H54 (cell line): ENCODE results near the gene POLDIP3.

Source experiments
- DNase-seq: peaks from one replicate; pipeline ENCODE4 v3.0.0; 2011; ENCODE audit warnings: low spot score, mixed read lengths; ENCODE audit not compliant: insufficient read length
- FAIRE-seq: peaks from 3 replicates; lab custom pipeline; 2011; peaks lifted over from hg19 to GRCh38; lab: Jason Lieb, UNC
- POLR2A ChIP-seq: IDR thresholded peaks from 2 replicates; pipeline ENCODE4 v1.6.1; 2011; ENCODE audit warnings: low read depth, mild to moderate bottlenecking, low read length

The POLDIP3 gene

GRCh38 chr22:42645938-42646568 lies 31.4 kb upstream of the POLDIP3 start:
- no peak for FAIRE-seq
- no peak for DNase-seq
- TF ChIP-seq POLR2A, result no peak

GRCh38 chr22:42645341-42645937 lies 30.8 kb upstream of the POLDIP3 start:
- FAIRE-seq (no peak), DNase-seq (no peak)
- TF ChIP-seq POLR2A, result no peak

GRCh38 chr22:42644422-42645340 lies 30.0 kb upstream of the POLDIP3 start:
- no peak for DNase-seq
- FAIRE-seq, result no peak
- TF ChIP-seq POLR2A, result no peak

- no peak for TF ChIP-seq POLR2A
- FAIRE-seq, result no peak
- DNase-seq, result no peak
These were observed 29.1 kb upstream of the POLDIP3 start for GRCh38 chr22:42643634-42644421.

GRCh38 chr22:42642806-42643633 lies 28.3 kb upstream of the POLDIP3 start:
- DNase-seq, result no peak
- TF ChIP-seq POLR2A, result no peak
- no peak for FAIRE-seq

- DNase-seq (no peak), FAIRE-seq (no peak)
- TF ChIP-seq POLR2A, result no peak
These were observed 27.2 kb upstream of the POLDIP3 start for GRCh38 chr22:42641801-42642413.

- DNase-seq (no peak), FAIRE-seq (no peak)
- no peak for TF ChIP-seq POLR2A
These were observed 25.0 kb upstream of the POLDIP3 start for GRCh38 chr22:42639541-42640241.

GRCh38 chr22:42637555-42637954 lies 22.9 kb upstream of the POLDIP3 start:
- no peak for FAIRE-seq
- no peak for DNase-seq
- TF ChIP-seq POLR2A, result no peak

- DNase-seq (no peak), FAIRE-seq (no peak)
- no peak for TF ChIP-seq POLR2A
These were observed 21.8 kb upstream of the POLDIP3 start for GRCh38 chr22:42636506-42636905.

GRCh38 chr22:42635531-42635930 lies 20.8 kb upstream of the POLDIP3 start:
- peak; percentile 65 for FAIRE-seq
- DNase-seq, result peak; percentile 85
- no peak for TF ChIP-seq POLR2A

- FAIRE-seq, result no peak
- no peak for TF ChIP-seq POLR2A
- DNase-seq, result no peak
These were observed 18.3 kb upstream of the POLDIP3 start for GRCh38 chr22:42633013-42633412.

- no peak for TF ChIP-seq POLR2A
- no peak for DNase-seq
- no peak for FAIRE-seq
These were observed 17.4 kb upstream of the POLDIP3 start for GRCh38 chr22:42632096-42632495.
